Stomach (tissue), 4 donors: Measurements from ENCODE around the gene MED31.

Experiments used
- CTCF ChIP-seq, 7 experiments: fragments of 450-650 bp in 4 of 7; fragments of 200-600 bp in 3 of 7; sonication (generic) in 3 of 7; IDR thresholded peaks; one replicate each; pipeline ENCODE4 v1.5.1; 2016 to 2019; ENCODE audit warnings: antibody characterized with exemption in 7 of 7, control low read depth in 2 of 7, mild to moderate bottlenecking in 1 of 7
- POLR2A ChIP-seq, 4 donors: fragments of 450-650 bp; IDR thresholded peaks; one replicate each; pipeline ENCODE4 v1.6.1; 2016; ENCODE audit warnings: antibody characterized with exemption in 4 of 4, control low read depth in 2 of 4, mild to moderate bottlenecking in 1 of 4, moderate library complexity in 1 of 4
- POLR2AphosphoS5 ChIP-seq, 3 donors: sonication (generic); formaldehyde crosslinking; IDR thresholded peaks; one replicate each; pipeline ENCODE4 v1.6.1; 2016; ENCODE audit warnings: antibody characterized with exemption in 3 of 3

GRCh38 chr17:6661464-6661848 is 10.1 kb upstream of the MED31 start:
- TF ChIP-seq POLR2AphosphoS5 (IDR thresholded peaks at IDR 0.05) = no peak
- no peak for TF ChIP-seq CTCF (IDR thresholded peaks at IDR 0.05)
- TF ChIP-seq POLR2A (IDR thresholded peaks at IDR 0.05) = no peak
